GM18526 (cell line): ENCODE measurements around the gene HOOK2.

ENCODE experiments used
- POLR2A ChIP-seq: IDR thresholded peaks from 3 replicates; pipeline ENCODE4 v1.6.1; 2011; ENCODE audit not compliant: insufficient read length; ENCODE audit errors: extremely low read depth

The HOOK2 gene

DNA sequence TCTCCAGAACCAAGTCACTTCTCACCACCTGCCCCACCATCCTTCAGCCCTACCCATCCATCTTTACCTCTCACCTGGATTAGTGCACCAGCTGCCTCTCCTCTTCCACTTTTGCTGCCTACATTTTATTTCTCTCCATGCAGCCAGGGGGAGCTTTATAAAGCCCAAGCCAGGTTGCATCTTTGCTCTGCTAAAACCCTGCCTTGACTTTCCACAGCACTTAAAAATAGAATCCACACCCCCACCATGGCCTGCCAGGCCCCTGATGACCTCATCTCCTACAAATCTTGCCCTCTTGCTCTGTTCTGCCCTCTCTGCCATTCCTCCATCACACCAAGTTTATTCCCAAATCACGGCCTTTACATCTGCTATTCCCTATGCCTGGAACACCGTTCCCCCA, 1.8 kb downstream of the HOOK2 start:
- TF ChIP-seq POLR2A, result no peak

DNA sequence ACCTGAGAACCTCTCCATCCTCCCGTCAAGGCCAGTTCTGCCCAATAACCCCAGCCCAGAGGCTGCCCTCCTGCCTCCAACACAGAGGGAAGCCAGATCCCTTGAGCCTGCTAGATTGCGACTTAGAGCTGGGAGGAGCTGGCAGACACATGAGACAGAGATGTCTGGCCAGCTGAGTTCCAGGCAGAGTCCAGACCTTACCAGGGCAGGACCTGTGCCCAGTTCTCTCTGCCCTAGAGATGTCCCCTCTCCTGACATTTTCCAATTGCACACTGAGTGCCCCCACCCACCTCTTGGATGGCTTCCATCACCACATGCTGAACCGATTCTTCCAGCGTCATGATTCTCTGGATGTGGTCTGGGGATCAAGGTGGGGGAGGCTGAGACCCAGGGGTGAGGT, 3.0 kb downstream of the HOOK2 start:
- no peak for TF ChIP-seq POLR2A

DNA sequence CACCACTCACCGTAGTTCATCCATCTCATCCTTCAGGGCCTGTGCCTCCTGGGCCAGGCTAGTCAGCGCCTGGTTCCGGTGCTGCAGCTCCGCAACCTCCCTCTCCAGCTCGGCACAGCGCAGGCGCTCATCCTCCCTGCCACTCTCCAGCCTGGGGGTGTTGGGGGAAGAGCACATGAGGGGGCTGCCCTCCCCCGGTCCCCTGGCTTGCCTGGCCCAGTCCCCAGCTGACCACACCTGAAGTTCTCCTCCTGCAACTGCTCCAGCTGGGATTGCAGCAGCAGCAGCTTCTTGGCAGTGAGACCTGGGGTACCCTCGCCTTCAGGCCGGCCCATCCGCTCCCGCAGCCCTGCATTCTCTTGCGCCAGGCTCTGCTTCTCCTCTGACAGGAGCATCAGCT, 4.4 kb downstream of the HOOK2 start:
- TF ChIP-seq POLR2A, result no peak

- no peak for TF ChIP-seq POLR2A
These were observed 5.7 kb downstream of the HOOK2 start for GRCh38 chr19:12769689-12770088.

GRCh38 chr19:12767666-12768065, 7.7 kb downstream of the HOOK2 start:
- TF ChIP-seq POLR2A, result no peak

DNA sequence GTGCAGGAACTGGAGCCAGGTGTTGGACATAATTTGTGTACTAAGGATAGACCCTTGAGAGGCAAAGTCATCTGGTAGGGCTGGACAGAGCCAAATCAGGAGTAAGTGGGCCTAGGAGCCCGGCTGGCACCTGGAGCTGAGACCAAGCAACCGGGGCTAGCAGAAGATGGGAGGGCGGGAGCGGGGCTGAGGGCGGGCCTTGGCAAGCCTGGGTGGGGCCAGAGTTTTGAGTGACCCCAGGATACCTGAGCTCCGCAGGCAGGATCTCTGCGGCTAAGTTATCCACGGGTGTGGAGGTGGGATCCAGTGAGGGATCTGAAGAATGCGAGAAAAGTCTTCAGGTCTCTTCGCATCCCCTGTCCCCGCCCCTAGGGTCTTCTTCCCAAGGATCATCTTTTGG, 8.2 kb downstream of the HOOK2 start:
- TF ChIP-seq POLR2A, result no peak

DNA sequence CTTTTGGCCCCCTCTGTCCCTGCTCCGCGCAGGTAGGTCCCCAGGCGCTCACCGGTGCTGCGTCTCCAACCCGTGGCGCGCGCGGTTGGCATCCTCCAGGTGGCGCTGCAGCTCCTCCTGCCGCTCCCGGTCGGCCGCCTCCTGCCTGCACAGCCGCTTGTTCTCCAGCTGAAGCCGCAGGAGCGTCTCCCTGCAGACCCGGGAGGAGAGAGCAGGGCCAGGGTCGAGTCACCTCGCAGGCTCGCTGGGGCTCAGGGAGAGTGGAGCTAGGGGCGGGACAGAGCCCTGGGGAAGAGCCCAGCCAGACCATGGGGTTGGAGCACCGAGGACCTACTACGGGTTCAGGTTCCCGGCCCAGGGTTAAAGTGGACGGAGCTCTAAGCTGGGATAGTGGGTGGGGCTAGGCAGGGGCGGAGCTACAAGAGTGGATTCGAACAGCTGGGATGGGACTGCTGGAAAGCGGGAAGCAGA, 9.3 kb downstream of the HOOK2 start:
- TF ChIP-seq POLR2A, result no peak

DNA sequence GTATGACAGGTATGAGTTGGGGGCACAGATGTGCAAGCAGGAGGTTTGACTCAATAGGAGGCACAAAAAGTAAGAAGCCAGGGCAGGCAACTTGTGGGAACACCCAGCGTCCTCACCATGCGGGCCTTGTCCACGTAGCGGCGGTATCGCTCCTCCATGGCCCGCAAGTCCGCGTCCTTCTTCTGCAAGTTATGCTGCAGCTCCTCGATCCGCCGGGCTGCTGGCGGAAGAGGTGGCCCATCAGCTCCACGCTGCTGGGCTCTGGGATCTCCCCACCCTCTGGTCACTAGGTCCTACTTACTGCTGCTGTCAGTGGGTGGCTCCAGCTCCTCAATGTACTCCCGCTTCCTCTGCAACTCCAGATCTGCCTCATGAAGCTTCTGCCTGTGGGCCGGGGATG, 10.7 kb downstream of the HOOK2 start:
- no peak for TF ChIP-seq POLR2A

DNA sequence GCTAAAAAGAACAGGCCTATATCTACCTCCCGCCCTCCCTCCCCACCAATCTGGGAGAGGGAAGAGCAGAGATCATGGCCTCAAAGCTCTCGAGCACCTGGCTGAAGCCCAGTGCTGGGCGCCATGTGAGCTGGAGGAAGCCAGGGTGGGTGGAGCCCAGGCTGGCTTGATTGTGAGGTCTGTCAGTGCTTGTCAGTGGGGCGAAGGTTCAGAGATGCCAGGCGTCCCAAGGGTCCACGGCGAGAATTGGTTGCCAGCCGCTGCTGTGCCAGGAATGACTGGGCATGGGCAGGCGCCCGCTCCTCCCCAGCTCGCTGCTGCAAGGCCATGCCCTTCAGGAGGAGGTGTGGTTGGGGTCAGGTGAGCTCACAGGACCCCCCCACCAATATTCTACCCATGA, 12.3 kb downstream of the HOOK2 start:
- TF ChIP-seq POLR2A, result no peak

DNA sequence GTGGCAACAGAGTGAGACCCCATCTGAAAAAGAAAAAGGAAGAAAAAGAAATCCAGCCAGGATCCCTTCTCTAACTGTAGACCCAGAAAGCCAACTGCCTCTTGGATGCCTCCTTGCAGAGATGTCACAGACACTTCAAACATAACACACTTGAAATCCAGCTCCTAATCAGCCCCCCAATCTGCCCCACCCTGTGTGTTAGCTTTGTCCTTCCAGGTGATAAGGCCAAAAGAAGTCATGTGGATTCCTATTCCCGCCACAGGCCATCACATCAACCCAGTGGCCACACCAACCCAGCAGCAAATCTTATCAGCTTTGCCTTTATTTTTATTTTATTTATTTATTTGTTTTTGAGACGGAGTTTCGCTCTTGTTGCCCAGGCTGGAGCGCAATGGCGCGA, 15.7 kb downstream of the HOOK2 start:
- TF ChIP-seq POLR2A, result no peak

DNA sequence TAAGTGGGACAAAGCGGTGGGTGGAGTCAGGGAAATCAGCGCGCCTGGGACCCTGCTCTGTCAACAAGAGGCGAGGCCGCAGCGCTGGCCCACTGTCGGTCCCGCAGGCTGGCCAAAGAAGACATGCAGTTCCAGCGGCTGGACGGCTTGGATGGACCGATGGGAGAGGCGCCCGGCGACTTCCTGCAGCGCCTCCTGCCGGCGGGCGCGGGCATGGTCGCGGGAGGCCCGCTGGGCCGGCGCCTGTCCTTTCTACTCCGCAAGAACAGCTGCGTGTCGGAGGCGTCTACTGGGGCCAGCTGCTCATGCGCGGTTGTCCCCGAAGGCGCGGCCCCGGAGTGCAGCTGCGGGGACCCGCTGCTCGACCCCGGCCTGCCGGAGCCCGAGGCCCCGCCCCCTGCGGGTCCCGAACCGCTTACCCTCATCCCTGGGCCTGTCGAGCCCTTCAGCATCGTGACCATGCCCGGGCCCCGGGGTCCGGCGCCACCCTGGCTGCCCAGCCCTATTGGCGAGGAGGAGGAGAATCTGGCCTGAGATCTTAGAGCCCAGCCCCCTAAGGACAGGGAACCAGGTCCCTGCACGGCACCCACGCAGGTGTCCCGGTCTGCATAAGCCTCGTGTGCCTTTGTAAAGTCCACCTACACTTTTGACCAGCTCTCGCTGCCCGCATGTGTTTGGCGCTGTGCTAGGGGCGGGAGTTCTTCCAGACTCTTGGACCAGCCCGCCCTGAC, 17.6 kb downstream of the HOOK2 start:
- no peak for TF ChIP-seq POLR2A

- TF ChIP-seq POLR2A, result no peak
These were observed 19.0 kb downstream of the HOOK2 start for GRCh38 chr19:12756150-12756883.

- TF ChIP-seq POLR2A, result no peak
These were observed 20.7 kb downstream of the HOOK2 start for GRCh38 chr19:12754465-12755196.

- TF ChIP-seq POLR2A, result no peak
These were observed 23.1 kb downstream of the HOOK2 start for GRCh38 chr19:12752056-12752781.

- TF ChIP-seq POLR2A, result no peak
These were observed 23.7 kb downstream of the HOOK2 start, which contains the start of gene BEST2 for GRCh38 chr19:12751635-12752034. TSS of gene BEST2 (plus strand) at chr19:12751791. CDS start at chr19:12752593, 802 bp downstream.

GRCh38 chr19:12750851-12751250, 24.5 kb downstream of the HOOK2 start:
- no peak for TF ChIP-seq POLR2A
